Pancreas (tissue), 10 donors: ENCODE data around the gene WNT3A. TPM values are rescaled to one million over a fixed set of nuclear protein-coding genes. Genes with fewer than 3 reads are reported as not detected.
A peak's percentile ranks its signal among the peaks of the same experiment; 100 is the strongest.
"Not testable (repeated sequence)": the region's sequence is repeated elsewhere in the genome, so short reads cannot be mapped to it uniquely, and the experiment has no call there.

ENCODE experiments used
- ATAC-seq, 4 donors: fragments of 200-7000 bp; cut with Tn5 transposase; one replicate each; pipeline versions ENCODE4 v1.8.0 to v1.9.1; 2020; ENCODE audit warnings: mild to moderate bottlenecking in 4 of 4, moderate library complexity in 4 of 4
- DNase-seq, 6 donors: peaks; one replicate each; pipeline ENCODE4 v3.0.0-alpha.2; 2020
- FAIRE-seq: peaks from 2 replicates; lab custom pipeline; 2012; peaks lifted over from hg19 to GRCh38; lab: Jason Lieb, UNC
- H3K27ac ChIP-seq, 4 donors: fragments of 200-600 bp; sonication (generic); 1 replicate in 3 of 4; 2 replicates in 1 of 4; pipeline versions ENCODE4 v1.5.0 to v1.8.0; 2020
- H3K27me3 ChIP-seq, 4 donors: fragments of 200-600 bp; one replicate each; pipeline ENCODE4 v1.8.0; 2021
- H3K36me3 ChIP-seq, 3 donors: fragments of 200-600 bp; sonication (generic) in 1 of 3; one replicate each; pipeline versions ENCODE4 v1.5.0 to v1.8.0; 2020 to 2021
- H3K4me1 ChIP-seq, 3 donors: fragments of 200-600 bp; one replicate each; pipeline ENCODE4 v1.8.0; 2021
- H3K4me3 ChIP-seq, 4 donors: fragments of 200-600 bp; sonication (generic) in 2 of 4; one replicate each; pipeline versions ENCODE4 v1.5.0 to v1.8.0; 2020 to 2021
- H3K9me3 ChIP-seq, 4 donors: fragments of 200-600 bp; one replicate each; pipeline ENCODE4 v1.8.0; 2021
- CTCF ChIP-seq, 4 donors: fragments of 200-600 bp; sonication (generic) in 3 of 4; IDR thresholded peaks; one replicate each; pipeline versions ENCODE4 v1.5.0 to v1.8.0; 2021; ENCODE audit warnings: antibody characterized with exemption in 4 of 4
- WGBS, 2 donors: extraction: QIAGEN DNeasy Blood & Tissue Kit; methylation state at CpG; one replicate each; pipeline ENCODE4 v1.1.7; 2013; 5-methylcytosine and 5-hydroxymethylcytosine counted together
- intact Hi-C, 3 donors: fragments of 100-400 bp; cut with DNase I; formaldehyde crosslinking; loops; one replicate each; pipeline versions ENCODE4 v1.11.1 to v1.14.2; 2022
- polyA plus RNA-seq, 2 donors: library from polyadenylated mRNA; stranded (reverse); fragments of 200-250 nt; gene quantifications; one replicate each; pipeline ENCODE4 v1.2.3, GENCODE V29; 2013
- total RNA-seq, 6 donors: library from RNA; stranded (reverse); fragmentation: NEBNext Ultra II Directional in 4 of 6; extraction: Animal tissue kit (Norgen Biotek cat#: 25700) in 4 of 6; gene quantifications; one replicate each; pipeline versions ENCODE4 v1.2.1 to v1.2.4, GENCODE V29; 2021 to 2023
- donor health status: healthy with polysubstance abuse.
- donor health status: DM: no; HTN: no; CAD: no; lungs with moderate emphysema.
- donor health status: DM: no; HTN: no; CAD: no.
- donor health status: control.
- donor health status: control.
- donor health status: Bipolar disorder and iron deficiency.
- donor health status: DM: yes; HTN: yes; CAD: no.
- donor health status: DM: no; HTN: no; CAD: no.
- donor health status: DM: no; HTN: no; CAD: no.
- donor health status: DM: yes; HTN: yes; CAD: no.

The WNT3A gene, protein sequence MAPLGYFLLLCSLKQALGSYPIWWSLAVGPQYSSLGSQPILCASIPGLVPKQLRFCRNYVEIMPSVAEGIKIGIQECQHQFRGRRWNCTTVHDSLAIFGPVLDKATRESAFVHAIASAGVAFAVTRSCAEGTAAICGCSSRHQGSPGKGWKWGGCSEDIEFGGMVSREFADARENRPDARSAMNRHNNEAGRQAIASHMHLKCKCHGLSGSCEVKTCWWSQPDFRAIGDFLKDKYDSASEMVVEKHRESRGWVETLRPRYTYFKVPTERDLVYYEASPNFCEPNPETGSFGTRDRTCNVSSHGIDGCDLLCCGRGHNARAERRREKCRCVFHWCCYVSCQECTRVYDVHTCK
- total RNA-seq (not detected), polyA plus RNA-seq (under 1 TPM in 1 of 2 donors, not detected in 1; 0.08 TPM)

GRCh38 chr1:228006786-228007048 lies at the start of gene WNT3A:
TSS of gene WNT3A (plus strand) at chr1:228006998. CDS start at chr1:228007129, 131 bp downstream.
- H3K36me3 ChIP-seq = no peaks in the 10 kb centered on the region
- peak within 1 kb of the TSS in 1 of 4 donors; percentile 8 for H3K4me3 ChIP-seq
- intact Hi-C loops = no loop called here
- H3K4me1 ChIP-seq = no peaks in the 10 kb centered on the region
- H3K9me3 ChIP-seq = no peaks in the 10 kb centered on the region
- no peak for DNase-seq
- H3K27me3 ChIP-seq = peaks cover 0 to 27% (median 15%) of the 10 kb centered on the region in 4 donors
- ATAC-seq = no peak
- no peak for FAIRE-seq
- TF ChIP-seq CTCF (IDR thresholded peaks at IDR 0.05) = no peak
- H3K27ac ChIP-seq = no peak within 1 kb of the TSS
- 0 to 1% methylated on average over 11 to 48 of the region's 48 CpGs for WGBS, 2 donors

DNA sequence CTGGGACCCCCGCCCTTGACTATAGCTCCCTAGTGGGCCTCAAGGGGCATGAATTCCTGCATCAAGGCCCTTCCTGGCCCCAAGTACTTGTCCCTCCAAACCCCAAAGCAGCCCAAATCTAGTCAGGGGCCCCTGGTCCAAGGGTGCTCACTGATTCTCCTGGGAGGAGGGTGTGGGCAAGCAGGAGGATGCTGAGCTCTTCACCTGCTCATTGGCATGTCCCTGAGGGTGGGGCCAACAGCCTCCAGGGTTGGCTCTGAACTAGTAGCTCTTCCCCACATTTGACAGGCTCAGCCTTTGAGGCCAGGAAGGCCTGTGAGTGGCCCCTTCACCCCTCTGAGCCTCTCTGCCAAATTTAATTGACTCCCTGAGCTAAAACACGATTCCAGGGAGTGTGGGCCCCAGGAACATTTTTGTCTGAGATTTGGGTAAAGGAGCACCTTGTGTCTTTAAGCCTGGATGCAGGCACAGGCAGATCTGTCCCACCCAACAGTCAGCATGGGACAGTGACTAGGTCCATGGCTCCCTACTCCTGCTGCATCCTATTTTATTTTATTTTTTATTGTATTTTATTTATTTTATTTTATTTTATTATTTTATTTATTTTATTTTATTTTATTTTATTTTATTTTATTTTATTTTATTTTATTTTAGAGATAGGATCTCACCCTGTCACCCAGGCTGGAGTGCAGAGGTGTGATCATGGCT lies 48.0 kb upstream of the WNT3A start:
- H3K36me3 ChIP-seq = no peaks in the 10 kb centered on the region
- TF ChIP-seq CTCF (IDR thresholded peaks at IDR 0.05) = no peak
- no peaks in the 10 kb centered on the region for H3K9me3 ChIP-seq
- 47 to 57% methylated on average over 2 of the region's 2 CpGs for WGBS, 2 donors
- no peaks in the 10 kb centered on the region for H3K4me1 ChIP-seq
- no peak overlapping the region for H3K27ac ChIP-seq
- ATAC-seq = no peak
- no peak for FAIRE-seq
- DNase-seq = peak in 1 of 6 donors; percentile 5
- no peak overlapping the region for H3K4me3 ChIP-seq
- intact Hi-C loops = loop anchor here in 1 of 3 donors (10.0 kb wide), 1 partner anchor 474 kb away; no protein-coding TSS in a partner anchor
- H3K27me3 ChIP-seq = peaks cover 0 to 7% (median 0%) of the 10 kb centered on the region in 4 donors

GRCh38 chr1:227959325-227959860 lies 47.4 kb upstream of the WNT3A start:
- no peak for TF ChIP-seq CTCF (IDR thresholded peaks at IDR 0.05)
- FAIRE-seq = no peak

GRCh38 chr1:227961651-227962466 lies 44.9 kb upstream of the WNT3A start:
- DNase-seq = no peak
- H3K36me3 ChIP-seq = no peaks in the 10 kb centered on the region
- 51 to 56% methylated on average over 4 of the region's 4 CpGs for WGBS, 2 donors
- H3K27me3 ChIP-seq = peaks cover 0 to under 1% (median 0%) of the 10 kb centered on the region in 4 donors
- no peak overlapping the region for H3K4me3 ChIP-seq
- H3K4me1 ChIP-seq = no peaks in the 10 kb centered on the region
- intact Hi-C loops = no loop called here
- no peak for ATAC-seq
- TF ChIP-seq CTCF (IDR thresholded peaks at IDR 0.05) = no peak
- H3K27ac ChIP-seq = no peak overlapping the region
- no peaks in the 10 kb centered on the region for H3K9me3 ChIP-seq
- no peak for FAIRE-seq

More at GRCh38 chr1:227959325-227959860, 47.4 kb upstream of the WNT3A start:
- Histone ChIP-seq H3K36me3 (no peaks in the 10 kb centered on the region), H3K27me3 (peaks cover 0 to 7% (median 0%) of the 10 kb centered on the region in 4 donors), H3K27ac (no peak overlapping the region), H3K9me3 (no peaks in the 10 kb centered on the region), H3K4me1 (no peaks in the 10 kb centered on the region), H3K4me3 (no peak overlapping the region)
- 85 to 94% methylated on average over 10 of the region's 10 CpGs for WGBS, 2 donors
- intact Hi-C loops = loop anchor here in 1 of 3 donors (10.0 kb wide), 1 partner anchor 475 kb away; no protein-coding TSS in a partner anchor
- ATAC-seq = no peak
- peak in 1 of 6 donors; percentile 8 for DNase-seq

- DNase-seq, H3K27me3 ChIP-seq, ATAC-seq, intact Hi-C loops, H3K4me3 ChIP-seq, FAIRE-seq, H3K4me1 ChIP-seq, H3K27ac ChIP-seq, H3K9me3 ChIP-seq, H3K36me3 ChIP-seq: not testable (repeated sequence)
- 94 to 96% methylated on average over 2 of the region's 2 CpGs for WGBS, 2 donors
Observed at GRCh38 chr1:227966733-227967132, 40.1 kb upstream of the WNT3A start.

DNA sequence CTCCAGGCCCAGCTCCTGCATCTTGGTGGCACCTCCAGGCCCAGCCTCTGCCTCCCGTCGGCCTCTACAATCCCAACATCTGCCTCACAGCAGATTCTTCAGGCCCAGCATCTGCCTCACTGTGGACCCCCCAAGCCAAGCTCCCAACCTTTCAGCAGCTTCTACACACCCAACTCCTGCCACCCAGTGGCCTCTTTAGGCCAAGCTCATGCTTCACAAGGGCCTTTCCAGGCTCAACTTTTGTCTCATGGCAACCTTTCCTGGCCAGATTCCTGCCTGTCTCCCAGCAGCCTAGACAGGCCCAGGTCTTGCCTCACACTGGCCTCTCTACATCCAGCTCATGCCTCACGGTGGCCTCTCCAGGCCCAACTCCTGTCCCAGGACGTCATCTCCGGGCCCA lies 39.0 kb upstream of the WNT3A start:
- intact Hi-C loops = not testable (repeated sequence)

More for the DNA sequence above, 39.0 kb upstream of the WNT3A start:
- not testable (repeated sequence) for H3K9me3 ChIP-seq, H3K4me1 ChIP-seq, H3K4me3 ChIP-seq, ATAC-seq, FAIRE-seq, H3K27me3 ChIP-seq, H3K27ac ChIP-seq, DNase-seq, H3K36me3 ChIP-seq
- WGBS, 2 donors = 79 to 97% methylated on average over 5 of the region's 5 CpGs
